ENCODE results near the gene TNIP2. TPM values are rescaled to one million over a fixed set of nuclear protein-coding genes. Genes with fewer than 3 reads are reported as not detected.
"Not testable (repeated sequence)": the region's sequence is repeated elsewhere in the genome, so short reads cannot be mapped to it uniquely, and the experiment has no call there.

TNIP2 gene
- total and polyA plus RNA-seq, 5 donors, result 20.2 to 28.0 (median 24.9) TPM

DNA sequence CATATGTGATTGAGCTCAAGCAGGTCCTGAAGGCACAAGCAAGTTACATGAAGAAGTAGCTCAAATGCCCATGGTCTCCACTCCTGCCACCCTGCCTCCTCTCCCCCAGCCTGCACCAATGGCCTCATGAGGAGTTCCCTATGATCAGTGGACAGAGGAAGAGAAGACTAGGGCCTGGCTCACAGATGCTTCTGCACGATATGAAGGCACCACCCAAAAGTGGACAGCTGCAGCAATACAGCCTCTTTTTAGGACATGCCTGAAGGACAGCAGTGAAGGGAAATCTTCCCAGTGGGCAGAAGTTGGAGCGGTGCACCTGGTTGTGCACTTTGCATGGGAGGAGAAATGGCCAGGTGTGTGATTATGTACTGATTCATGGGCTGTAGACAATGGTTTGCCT, 17.8 kb downstream of the TNIP2 start:
- 94% methylated on average over 2 of the region's 2 CpGs for WGBS
- H3K4me1 ChIP-seq (ENCODE audit: control insufficient read depth, insufficient read depth, low read length); DNase-seq; H3K27ac ChIP-seq (ENCODE audit: low read length); intact Hi-C loops (cut with DNase I); H3K4me3 ChIP-seq (ENCODE audit: low read length); H3K27me3 ChIP-seq (ENCODE audit: control insufficient read depth, insufficient read depth); ATAC-seq; H3K9me3 ChIP-seq (ENCODE audit: control insufficient read depth, low read length): not testable (repeated sequence)

DNA sequence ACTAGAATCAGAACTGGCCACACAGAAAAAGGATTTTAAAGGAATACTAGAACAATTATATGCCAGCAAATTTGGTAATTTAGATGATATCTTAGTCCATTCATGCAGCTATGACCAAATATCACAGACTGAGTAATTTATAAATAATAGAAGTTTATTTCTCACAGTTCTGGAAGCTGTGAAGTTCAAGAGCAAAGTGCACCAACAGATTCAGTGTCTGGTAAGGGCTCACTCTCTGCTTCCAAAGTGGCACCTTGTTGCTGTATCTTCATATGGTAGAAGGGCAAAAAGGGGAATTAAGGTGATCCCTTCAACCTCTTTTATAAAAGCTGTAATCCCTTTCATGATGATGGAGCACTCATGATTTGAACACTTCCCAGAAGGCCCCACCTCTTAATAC, 20.3 kb downstream of the TNIP2 start:
- no peaks in the 10 kb centered on the region for H3K27me3 ChIP-seq (ENCODE audit: control insufficient read depth, insufficient read depth)
- intact Hi-C loops (cut with DNase I), result no loop called here
- DNase-seq, result no peak
- no peaks in the 10 kb centered on the region for H3K9me3 ChIP-seq (ENCODE audit: control insufficient read depth, low read length)
- ATAC-seq, result no peak
- no peaks in the 10 kb centered on the region for H3K4me1 ChIP-seq (ENCODE audit: control insufficient read depth, insufficient read depth, low read length)
- H3K27ac ChIP-seq (ENCODE audit: low read length), result no peak overlapping the region
- H3K4me3 ChIP-seq (ENCODE audit: low read length), result no peak overlapping the region

DNA sequence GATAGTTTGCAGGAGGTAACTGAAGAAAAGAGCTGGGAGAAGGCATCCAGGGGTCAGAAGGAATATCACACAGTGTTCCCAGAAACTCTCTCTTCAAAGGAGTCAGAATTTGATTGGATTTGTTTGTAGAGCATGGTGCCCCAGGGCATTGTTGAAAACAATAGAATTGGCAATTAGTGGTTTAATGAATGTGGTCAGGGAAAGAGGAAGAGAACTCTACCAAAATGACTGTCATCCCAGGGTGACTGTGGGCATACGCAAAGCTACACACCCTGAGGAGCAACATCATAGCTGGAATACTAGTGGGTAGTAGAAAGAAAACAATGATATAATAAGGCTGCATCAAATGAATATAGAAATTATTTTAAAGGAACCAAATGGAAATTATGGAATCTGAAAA, 21.5 kb downstream of the TNIP2 start:
- no peak overlapping the region for H3K27ac ChIP-seq (ENCODE audit: low read length)
- no peaks in the 10 kb centered on the region for H3K4me1 ChIP-seq (ENCODE audit: control insufficient read depth, insufficient read depth, low read length)
- H3K4me3 ChIP-seq (ENCODE audit: low read length), result no peak overlapping the region
- ATAC-seq (no peak), DNase-seq (no peak)
- no peaks in the 10 kb centered on the region for H3K27me3 ChIP-seq (ENCODE audit: control insufficient read depth, insufficient read depth)
- WGBS, result 88% methylated on average over 1 of the region's 1 CpG
- H3K9me3 ChIP-seq (ENCODE audit: control insufficient read depth, low read length), result no peaks in the 10 kb centered on the region
- intact Hi-C loops (cut with DNase I), result no loop called here

GRCh38 chr4:2733844-2734574, 22.1 kb downstream of the TNIP2 start:
- H3K4me3 ChIP-seq (ENCODE audit: low read length), result no peak overlapping the region
- peak; percentile 22 to 28 for ATAC-seq
- H3K27me3 ChIP-seq (ENCODE audit: control insufficient read depth, insufficient read depth), result no peaks in the 10 kb centered on the region
- no peak for DNase-seq
- no peaks in the 10 kb centered on the region for H3K4me1 ChIP-seq (ENCODE audit: control insufficient read depth, insufficient read depth, low read length)
- intact Hi-C loops (cut with DNase I), result no loop called here
- 78% methylated on average over 2 of the region's 2 CpGs for WGBS
- H3K27ac ChIP-seq (ENCODE audit: low read length), result no peak overlapping the region
- H3K9me3 ChIP-seq (ENCODE audit: control insufficient read depth, low read length), result no peaks in the 10 kb centered on the region

DNA sequence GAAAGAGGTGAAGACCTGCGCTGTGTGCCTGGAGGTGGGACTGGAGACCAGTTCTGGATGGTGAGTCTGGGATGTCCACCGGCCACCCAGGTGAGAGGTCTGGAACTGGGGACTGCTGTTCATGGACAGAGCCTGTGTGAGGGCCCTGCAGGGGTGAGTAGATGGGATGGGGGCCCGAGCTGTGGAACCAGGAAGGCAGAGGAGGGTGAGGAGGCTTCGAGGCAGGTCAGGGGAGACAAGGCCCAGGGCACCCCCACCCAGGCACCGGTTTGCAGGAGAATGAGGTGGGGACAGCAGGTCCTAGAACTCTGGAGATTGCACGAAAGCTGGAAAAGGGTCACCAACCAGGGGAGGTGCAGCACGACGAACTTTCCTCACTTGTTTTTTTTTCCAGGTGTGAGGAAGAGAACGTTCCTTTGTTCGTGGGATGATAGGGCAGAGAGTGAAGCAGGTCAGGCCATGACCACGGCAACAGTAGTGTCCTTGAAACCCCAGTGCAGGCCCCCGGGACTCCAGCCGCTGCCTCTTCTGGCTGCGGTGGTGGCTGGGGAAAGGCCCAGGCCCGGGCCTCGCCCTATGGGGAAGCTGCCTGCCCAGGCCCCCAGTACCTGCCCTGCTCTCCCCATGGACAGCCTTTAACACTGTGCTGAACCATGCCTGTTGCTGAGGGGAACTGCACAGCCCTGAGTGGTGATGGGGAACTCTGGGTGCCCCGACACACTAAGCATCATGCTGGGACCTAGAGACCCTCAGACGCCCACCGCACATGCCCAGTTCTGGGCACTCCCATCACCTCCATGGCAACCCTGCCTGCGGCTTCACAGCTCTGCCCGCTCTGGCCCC, 22.9 kb downstream of the TNIP2 start:
- Histone ChIP-seq H3K4me3 (ENCODE audit: low read length) (no peak overlapping the region), H3K4me1 (ENCODE audit: control insufficient read depth, insufficient read depth, low read length) (no peaks in the 10 kb centered on the region), H3K27ac (ENCODE audit: low read length) (no peak overlapping the region), H3K9me3 (ENCODE audit: control insufficient read depth, low read length) (no peaks in the 10 kb centered on the region), H3K27me3 (ENCODE audit: control insufficient read depth, insufficient read depth) (no peaks in the 10 kb centered on the region)
- intact Hi-C loops (cut with DNase I), result no loop called here
- ATAC-seq, result peak; percentile 18 to 32
- WGBS, result 87% methylated on average over 21 of the region's 21 CpGs
- no peak for DNase-seq

GRCh38 chr4:2732526-2732925, 23.6 kb downstream of the TNIP2 start:
- no peak overlapping the region for H3K4me3 ChIP-seq (ENCODE audit: low read length)
- H3K27ac ChIP-seq (ENCODE audit: low read length), result no peak overlapping the region
- WGBS, result 89% methylated on average over 6 of the region's 6 CpGs
- no peak for DNase-seq
- no peaks in the 10 kb centered on the region for H3K27me3 ChIP-seq (ENCODE audit: control insufficient read depth, insufficient read depth)
- no peaks in the 10 kb centered on the region for H3K9me3 ChIP-seq (ENCODE audit: control insufficient read depth, low read length)
- intact Hi-C loops (cut with DNase I), result no loop called here
- ATAC-seq, result peak in 1 of 2 donors; percentile 18
- H3K4me1 ChIP-seq (ENCODE audit: control insufficient read depth, insufficient read depth, low read length), result no peaks in the 10 kb centered on the region

GRCh38 chr4:2731907-2732317, 24.2 kb downstream of the TNIP2 start:
- Histone ChIP-seq H3K27ac (ENCODE audit: low read length) (no peak overlapping the region), H3K4me1 (ENCODE audit: control insufficient read depth, insufficient read depth, low read length) (no peaks in the 10 kb centered on the region), H3K4me3 (ENCODE audit: low read length) (no peak overlapping the region), H3K9me3 (ENCODE audit: control insufficient read depth, low read length) (no peaks in the 10 kb centered on the region), H3K27me3 (ENCODE audit: control insufficient read depth, insufficient read depth) (no peaks in the 10 kb centered on the region)
- 88% methylated on average over 28 of the region's 28 CpGs for WGBS
- intact Hi-C loops (cut with DNase I), result no loop called here
- peak in 1 of 3 donors; percentile 62 for DNase-seq
- ATAC-seq, result peak; percentile 30 to 32

DNA sequence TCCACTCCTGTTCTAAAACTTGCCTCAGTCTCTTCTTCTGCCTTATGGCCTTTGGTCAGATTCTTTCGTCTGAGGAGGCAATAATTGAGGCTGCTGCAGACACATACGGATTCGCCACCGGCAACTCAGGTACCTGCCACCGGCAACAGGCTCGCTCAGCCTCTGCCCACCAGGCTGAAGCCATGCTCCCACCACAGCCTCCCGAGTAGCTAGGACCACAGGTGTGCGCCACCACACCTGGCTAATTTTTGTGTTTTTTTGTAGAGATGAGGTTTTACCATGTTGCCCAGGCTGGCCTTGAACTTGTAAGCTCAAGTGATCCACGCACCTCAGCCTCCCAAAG, 26.6 kb downstream of the TNIP2 start:
- 98% methylated on average over 9 of the region's 9 CpGs for WGBS
- no peak for ATAC-seq
- intact Hi-C loops (cut with DNase I), result no loop called here
- Histone ChIP-seq H3K4me1 (ENCODE audit: control insufficient read depth, insufficient read depth, low read length) (no peaks in the 10 kb centered on the region), H3K9me3 (ENCODE audit: control insufficient read depth, low read length) (no peaks in the 10 kb centered on the region), H3K27me3 (ENCODE audit: control insufficient read depth, insufficient read depth) (no peaks in the 10 kb centered on the region), H3K4me3 (ENCODE audit: low read length) (no peak overlapping the region), H3K27ac (ENCODE audit: low read length) (no peak overlapping the region)
- no peak for DNase-seq

DNA sequence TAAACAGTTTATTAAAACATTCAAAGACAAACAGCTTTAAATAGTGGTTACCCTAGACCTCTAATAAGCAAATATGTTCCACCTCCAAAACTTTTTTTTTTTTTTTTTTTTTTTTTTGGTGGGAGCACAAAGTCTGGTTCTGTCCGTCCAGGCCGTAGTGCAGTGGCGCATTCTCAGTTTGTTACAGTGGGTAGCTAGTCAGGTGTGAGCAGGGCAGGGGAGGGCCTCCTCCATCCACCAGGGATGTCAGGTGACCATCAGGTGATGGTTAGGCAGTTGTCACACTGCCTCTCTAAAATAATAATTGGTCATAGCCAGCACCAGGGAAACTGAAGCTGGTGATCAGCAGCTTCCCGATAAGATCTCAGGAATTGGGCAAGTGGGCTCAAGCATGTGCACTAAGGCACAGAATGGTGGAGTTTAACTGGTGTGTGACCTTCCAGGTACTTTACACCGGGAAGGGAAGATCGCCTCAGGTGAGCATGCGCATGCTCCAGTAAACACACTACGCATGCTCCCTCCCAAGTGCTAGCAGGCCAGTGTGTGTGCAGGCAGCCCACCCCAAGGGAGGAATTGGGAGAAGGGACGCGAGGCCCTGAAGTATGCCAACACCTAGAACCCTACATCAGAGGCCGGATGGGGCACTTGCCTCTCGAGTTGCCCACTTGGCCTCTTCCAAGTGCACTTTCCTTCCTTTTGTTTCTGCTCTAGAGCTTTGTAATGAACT, 27.2 kb downstream of the TNIP2 start:
- WGBS, result 97% methylated on average over 12 of the region's 12 CpGs
- no peak for ATAC-seq
- H3K4me3 ChIP-seq (ENCODE audit: low read length), result no peak overlapping the region

DNA sequence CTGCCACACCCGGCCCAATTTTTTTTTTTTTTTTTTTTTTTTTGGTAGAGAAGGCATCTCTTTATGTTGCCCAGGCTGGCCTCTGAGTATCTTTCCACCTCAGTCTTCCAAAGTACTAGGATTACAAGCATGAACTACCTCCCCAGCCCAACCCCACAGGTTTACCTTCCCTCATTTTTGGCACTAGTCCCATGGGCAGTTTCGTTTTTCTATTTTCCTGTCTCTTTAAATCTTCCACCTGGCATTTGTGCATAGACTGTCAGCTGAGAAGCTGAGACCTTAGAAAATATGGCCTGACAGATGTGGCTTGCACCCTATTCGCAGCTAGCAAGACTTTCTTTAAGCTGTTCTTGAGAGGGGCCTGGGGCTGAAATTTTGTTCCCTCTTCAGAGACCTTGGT, 27.9 kb downstream of the TNIP2 start:
- ATAC-seq, result no peak
- DNase-seq, result no peak
- WGBS, result 81% methylated on average over 3 of the region's 3 CpGs
- Histone ChIP-seq H3K27ac (ENCODE audit: low read length) (no peak overlapping the region), H3K4me1 (ENCODE audit: control insufficient read depth, insufficient read depth, low read length) (no peaks in the 10 kb centered on the region), H3K4me3 (ENCODE audit: low read length) (no peak overlapping the region), H3K27me3 (ENCODE audit: control insufficient read depth, insufficient read depth) (no peaks in the 10 kb centered on the region), H3K9me3 (ENCODE audit: control insufficient read depth, low read length) (no peaks in the 10 kb centered on the region)
- intact Hi-C loops (cut with DNase I), result no loop called here

More for the DNA sequence above, 27.2 kb downstream of the TNIP2 start:
- H3K4me1 ChIP-seq (ENCODE audit: control insufficient read depth, insufficient read depth, low read length), result no peaks in the 10 kb centered on the region
- no peak overlapping the region for H3K27ac ChIP-seq (ENCODE audit: low read length)
- DNase-seq, result no peak
- no peaks in the 10 kb centered on the region for H3K27me3 ChIP-seq (ENCODE audit: control insufficient read depth, insufficient read depth)
- intact Hi-C loops (cut with DNase I), result no loop called here
- no peaks in the 10 kb centered on the region for H3K9me3 ChIP-seq (ENCODE audit: control insufficient read depth, low read length)

GRCh38 chr4:2726881-2727280, 29.3 kb downstream of the TNIP2 start:
- H3K4me3 ChIP-seq (ENCODE audit: low read length); H3K9me3 ChIP-seq (ENCODE audit: control insufficient read depth, low read length); H3K27me3 ChIP-seq (ENCODE audit: control insufficient read depth, insufficient read depth); intact Hi-C loops (cut with DNase I); DNase-seq; H3K27ac ChIP-seq (ENCODE audit: low read length); ATAC-seq; H3K4me1 ChIP-seq (ENCODE audit: control insufficient read depth, insufficient read depth, low read length): not testable (repeated sequence)
- 95% methylated on average over 17 of the region's 17 CpGs for WGBS
